ENCODE measurements around the gene ETV5. TPM values are rescaled to one million over a fixed set of nuclear protein-coding genes. Genes with fewer than 3 reads are reported as not detected.

Gene ETV5
- polyA plus RNA-seq, 1 donor from 2014 or later = 0.30 TPM

GRCh38 chr3:186057594-186057993 is 51.3 kb downstream of the ETV5 start:
- Histone ChIP-seq H3K27ac (ENCODE audit: low read length) (no peak overlapping the region), H3F3A (ENCODE audit: insufficient read depth, low read length, poor library complexity, severe bottlenecking) (no peaks in the 10 kb centered on the region), H3K36me3 (ENCODE audit: insufficient read depth, low read length) (no peaks in the 10 kb centered on the region), H3K9me2 (ENCODE audit: insufficient read depth, low read length) (no peaks in the 10 kb centered on the region), H4K20me1 (ENCODE audit: insufficient read depth) (no peaks in the 10 kb centered on the region), H3K4me3 (ENCODE audit: low read length) (no peak overlapping the region), H2AFZ (ENCODE audit: low read depth, low read length) (no peak overlapping the region), H3K9ac (ENCODE audit: low read length) (no peak overlapping the region), H3K79me2 (replicated peaks; ENCODE audit: insufficient read depth, low read length) (no peaks in the 10 kb centered on the region), H3K4me2 (ENCODE audit: low read length) (no peak overlapping the region), H3K27me3 (ENCODE audit: insufficient read depth, low read depth, low read length) (no peaks in the 10 kb centered on the region), H3K9me3 (ENCODE audit: low read length) (no peaks in the 10 kb centered on the region)
- TF ChIP-seq CTCF (IDR thresholded peaks at IDR 0.05; ENCODE audit: poor library complexity, severe bottlenecking) (no peak), SMC3 (conservative IDR thresholded peaks at IDR 0.05; ENCODE audit: poor library complexity) (no peak), POLR2AphosphoS5 (IDR thresholded peaks at IDR 0.05) (no peak)

- no peaks in the 10 kb centered on the region for H3K27me3 ChIP-seq (ENCODE audit: insufficient read depth, low read depth, low read length)
- no peak overlapping the region for H3K9ac ChIP-seq (ENCODE audit: low read length)
- H3K4me3 ChIP-seq (ENCODE audit: low read length) = no peak overlapping the region
- no peaks in the 10 kb centered on the region for H3F3A ChIP-seq (ENCODE audit: insufficient read depth, low read length, poor library complexity, severe bottlenecking)
- H2AFZ ChIP-seq (ENCODE audit: low read depth, low read length) = no peak overlapping the region
- H3K9me2 ChIP-seq (ENCODE audit: insufficient read depth, low read length) = no peaks in the 10 kb centered on the region
- no peak for TF ChIP-seq SMC3 (conservative IDR thresholded peaks at IDR 0.05; ENCODE audit: poor library complexity)
- TF ChIP-seq EZH2 (IDR thresholded peaks at IDR 0.05; ENCODE audit: borderline replicate concordance, insufficient read depth, low read length, poor library complexity, severe bottlenecking) = no peak
- no peak for TF ChIP-seq EP300 (conservative IDR thresholded peaks at IDR 0.05; ENCODE audit: poor library complexity, severe bottlenecking)
- H3K9me3 ChIP-seq (ENCODE audit: low read length) = no peaks in the 10 kb centered on the region
- no peaks in the 10 kb centered on the region for H3K79me2 ChIP-seq (replicated peaks; ENCODE audit: insufficient read depth, low read length)
- H3K27ac ChIP-seq (ENCODE audit: low read length) = no peak overlapping the region
- H4K20me1 ChIP-seq (ENCODE audit: insufficient read depth) = no peaks in the 10 kb centered on the region
- no peak overlapping the region for H3K4me2 ChIP-seq (ENCODE audit: low read length)
- H3K36me3 ChIP-seq (ENCODE audit: insufficient read depth, low read length) = no peaks in the 10 kb centered on the region
Measured at GRCh38 chr3:186054792-186055352, 54.0 kb downstream of the ETV5 start.

GRCh38 chr3:186053954-186054791 is 54.7 kb downstream of the ETV5 start:
- no peak overlapping the region for H3K4me2 ChIP-seq (ENCODE audit: low read length)
- no peak overlapping the region for H3K9ac ChIP-seq (ENCODE audit: low read length)
- H4K20me1 ChIP-seq (ENCODE audit: insufficient read depth) = no peaks in the 10 kb centered on the region
- no peaks in the 10 kb centered on the region for H3K79me2 ChIP-seq (replicated peaks; ENCODE audit: insufficient read depth, low read length)
- no peak overlapping the region for H2AFZ ChIP-seq (ENCODE audit: low read depth, low read length)
- TF ChIP-seq EP300 (conservative IDR thresholded peaks at IDR 0.05; ENCODE audit: poor library complexity, severe bottlenecking) = no peak
- TF ChIP-seq EZH2 (IDR thresholded peaks at IDR 0.05; ENCODE audit: borderline replicate concordance, insufficient read depth, low read length, poor library complexity, severe bottlenecking) = no peak
- TF ChIP-seq MXI1 (conservative IDR thresholded peaks at IDR 0.05; ENCODE audit: poor library complexity, severe bottlenecking) = no peak
- no peak for TF ChIP-seq RAD21 (conservative IDR thresholded peaks at IDR 0.05)
- TF ChIP-seq POLR2AphosphoS5 (IDR thresholded peaks at IDR 0.05) = no peak
- TF ChIP-seq REST (IDR thresholded peaks at IDR 0.05; ENCODE audit: borderline replicate concordance) = no peak
- TF ChIP-seq TAF1 (IDR thresholded peaks at IDR 0.05; ENCODE audit: low read depth) = no peak
- no peak for TF ChIP-seq SMC3 (conservative IDR thresholded peaks at IDR 0.05; ENCODE audit: poor library complexity)
- TF ChIP-seq CTCF (IDR thresholded peaks at IDR 0.05; ENCODE audit: poor library complexity, severe bottlenecking) = no peak
- peak overlapping the region; percentile 2 for H3K4me3 ChIP-seq (ENCODE audit: low read length)
- H3K36me3 ChIP-seq (ENCODE audit: insufficient read depth, low read length) = no peaks in the 10 kb centered on the region
- H3F3A ChIP-seq (ENCODE audit: insufficient read depth, low read length, poor library complexity, severe bottlenecking) = no peaks in the 10 kb centered on the region
- H3K27ac ChIP-seq (ENCODE audit: low read length) = no peak overlapping the region
- no peaks in the 10 kb centered on the region for H3K27me3 ChIP-seq (ENCODE audit: insufficient read depth, low read depth, low read length)
- H3K9me3 ChIP-seq (ENCODE audit: low read length) = no peaks in the 10 kb centered on the region
- no peaks in the 10 kb centered on the region for H3K9me2 ChIP-seq (ENCODE audit: insufficient read depth, low read length)
